Measurements from ENCODE around the gene CARD16.

DNA sequence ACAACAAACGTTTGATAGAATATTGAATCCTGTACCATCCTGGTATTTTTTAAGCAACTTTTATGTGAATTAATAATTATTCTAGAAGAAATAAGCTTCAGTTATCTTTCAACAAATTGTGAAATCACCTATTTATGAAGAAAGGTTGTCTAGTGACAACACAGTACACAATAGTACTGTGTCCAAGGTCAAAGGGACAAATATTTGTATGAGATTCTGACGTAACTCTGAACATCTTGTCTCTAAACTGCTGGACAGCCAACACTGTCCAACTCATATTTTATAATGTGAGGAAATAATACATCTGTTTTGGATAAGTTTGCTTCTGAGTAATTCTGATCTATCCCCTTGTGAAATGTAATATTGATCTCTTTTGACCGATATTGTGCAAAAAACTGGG, 41.1 kb downstream of the CARD16 start:
- TF ChIP-seq EZH2 (IDR thresholded peaks at IDR 0.05; ENCODE audit: borderline replicate concordance) (no peak), CTCF (IDR thresholded peaks at IDR 0.05; ENCODE audit: poor library complexity) (no peak), EZH2phosphoT487 (IDR thresholded peaks at IDR 0.05; ENCODE audit: low read depth, severe bottlenecking, unreplicated experiment) (no peak)

Measured in hepatocyte (in vitro differentiated cells).